Uterus (tissue), 4 donors: ENCODE data around the gene AEBP1. TPM values are rescaled to one million over a fixed set of nuclear protein-coding genes. Genes with fewer than 3 reads are reported as not detected.

ENCODE experiments used
- DNase-seq, 2 donors: peaks; one replicate each; pipeline ENCODE4 v3.0.0-alpha.2; 2019 to 2020
- H3K27ac ChIP-seq, 2 donors: fragments of 200-600 bp; sonication (generic); 1 replicate in 1 of 2; 2 replicates in 1 of 2; pipeline ENCODE4 v1.5.1; 2016 to 2018
- H3K27me3 ChIP-seq, 2 donors: fragments of 200-600 bp; sonication (generic); one replicate each; pipeline ENCODE4 v1.5.1; 2018 to 2019; ENCODE audit warnings: control low read depth in 1 of 2
- H3K36me3 ChIP-seq, 2 donors: fragments of 200-600 bp; sonication (generic); one replicate each; pipeline ENCODE4 v1.5.1; 2019; ENCODE audit warnings: control low read depth in 1 of 2
- H3K4me1 ChIP-seq, 2 donors: fragments of 200-600 bp; sonication (generic); one replicate each; pipeline ENCODE4 v1.5.1; 2018 to 2019; ENCODE audit warnings: control low read depth in 1 of 2
- H3K4me3 ChIP-seq, 2 donors: fragments of 200-600 bp; sonication (generic); 1 replicate in 1 of 2; 2 replicates in 1 of 2; pipeline ENCODE4 v1.5.1; 2018 to 2019; ENCODE audit warnings: mild to moderate bottlenecking in 1 of 2
- H3K9me3 ChIP-seq, 2 donors: fragments of 200-600 bp; sonication (generic); one replicate each; pipeline ENCODE4 v1.5.1; 2019; ENCODE audit warnings: control low read depth in 1 of 2
- CTCF ChIP-seq, 4 experiments: fragments of 200-600 bp in 2 of 4; fragments of 450-650 bp in 2 of 4; sonication (generic) in 2 of 4; IDR thresholded peaks; one replicate each; pipeline ENCODE4 v1.5.1; 2016 to 2019; ENCODE audit warnings: antibody characterized with exemption in 4 of 4, mild to moderate bottlenecking in 2 of 4, moderate library complexity in 1 of 4
- POLR2A ChIP-seq, 2 donors: fragments of 450-650 bp; IDR thresholded peaks; one replicate each; pipeline ENCODE4 v1.6.1; 2016; ENCODE audit warnings: antibody characterized with exemption in 2 of 2, mild to moderate bottlenecking in 1 of 2, moderate library complexity in 1 of 2
- intact Hi-C: fragments of 100-400 bp; cut with DNase I; formaldehyde crosslinking; loops from one replicate; pipeline ENCODE4 v1.15.1; 2023; ENCODE audit warnings: low total_unique reads
- total RNA-seq, 4 donors: library from RNA; depleted of rRNA in 3 of 4; stranded (reverse); fragments of >200 nt in 3 of 4; gene quantifications; one replicate each; pipeline versions ENCODE4 v1.1.0 to v1.2.4, GENCODE V29; 2014 to 2023
- donor health status: DM: yes; HTN: yes; CAD: no.

Gene AEBP1
- total RNA-seq, 4 donors from 2014 or later: 88.9 to 395 (median 303) TPM

GRCh38 chr7:44100458-44101302 lies 3.5 kb upstream of the AEBP1 start:
- no peaks in the 10 kb centered on the region for H3K4me1 ChIP-seq
- TF ChIP-seq POLR2A (IDR thresholded peaks at IDR 0.05) (no peak), CTCF (IDR thresholded peaks at IDR 0.05) (no peak)
- peak in 1 of 2 donors; percentile 54 for DNase-seq
- no peaks in the 10 kb centered on the region for H3K27me3 ChIP-seq
- no peaks in the 10 kb centered on the region for H3K9me3 ChIP-seq
- no peak overlapping the region for H3K4me3 ChIP-seq
- intact Hi-C loops: no loop called here
- H3K36me3 ChIP-seq: no peaks in the 10 kb centered on the region
- H3K27ac ChIP-seq: peak overlapping the region; percentile 69 to 97

GRCh38 chr7:44101303-44101965 lies 2.7 kb upstream of the AEBP1 start:
- H3K4me1 ChIP-seq: peaks cover 0 to 3% of the 10 kb centered on the region in 2 donors
- no peaks in the 10 kb centered on the region for H3K9me3 ChIP-seq
- no peak overlapping the region for H3K4me3 ChIP-seq
- no peak for DNase-seq
- peak overlapping the region; percentile 69 to 97 for H3K27ac ChIP-seq
- TF ChIP-seq CTCF (IDR thresholded peaks at IDR 0.05): no peak
- TF ChIP-seq POLR2A (IDR thresholded peaks at IDR 0.05): no peak
- intact Hi-C loops: no loop called here
- no peaks in the 10 kb centered on the region for H3K27me3 ChIP-seq
- no peaks in the 10 kb centered on the region for H3K36me3 ChIP-seq

- intact Hi-C loops: no loop called here
- Histone ChIP-seq H3K4me1 (peaks cover 7 to 9% of the 10 kb centered on the region in 2 donors), H3K4me3 (no peak overlapping the region), H3K27me3 (no peaks in the 10 kb centered on the region), H3K9me3 (no peaks in the 10 kb centered on the region), H3K36me3 (no peaks in the 10 kb centered on the region), H3K27ac (peak overlapping the region; percentile 69 to 97)
- no peak for DNase-seq
- no peak for TF ChIP-seq POLR2A (IDR thresholded peaks at IDR 0.05)
- no peak for TF ChIP-seq CTCF (IDR thresholded peaks at IDR 0.05)
Observed at GRCh38 chr7:44101966-44102845, 1.9 kb upstream of the AEBP1 start.

- H3K9me3 ChIP-seq: no peaks in the 10 kb centered on the region
- H3K36me3 ChIP-seq: no peaks in the 10 kb centered on the region
- DNase-seq: no peak
- no peak overlapping the region for H3K4me3 ChIP-seq
- intact Hi-C loops: no loop called here
- H3K27me3 ChIP-seq: no peaks in the 10 kb centered on the region
- no peak for TF ChIP-seq POLR2A (IDR thresholded peaks at IDR 0.05)
- no peak for TF ChIP-seq CTCF (IDR thresholded peaks at IDR 0.05)
- H3K4me1 ChIP-seq: peaks cover 7 to 15% of the 10 kb centered on the region in 2 donors
- peak overlapping the region; percentile 95 to 97 for H3K27ac ChIP-seq
Observed at GRCh38 chr7:44102846-44103565, 1.1 kb upstream of the AEBP1 start.
